DMS114 treated with DMSO at 0.1 percent for 48 hours (cell line): ENCODE results near the gene TOM1L2.

ENCODE experiments used
- DNase-seq: peaks from one replicate; lab custom pipeline; 2025; ENCODE audit not compliant: unreplicated experiment; lab: John Stamatoyannopoulos, UW

Gene TOM1L2

GRCh38 chr17:17877529-17878358 lies 94.5 kb downstream of the TOM1L2 start:
- DNase-seq = no peak

- no peak for DNase-seq
Measured at GRCh38 chr17:17876959-17877528, 95.2 kb downstream of the TOM1L2 start.

- no peak for DNase-seq
Measured at GRCh38 chr17:17874478-17874877, 97.7 kb downstream of the TOM1L2 start.

- DNase-seq = no peak
Measured at GRCh38 chr17:17873450-17873991, 98.7 kb downstream of the TOM1L2 start.

GRCh38 chr17:17872547-17873345 lies 99.5 kb downstream of the TOM1L2 start:
- DNase-seq = no peak

- no peak for DNase-seq
Measured at GRCh38 chr17:17871913-17872312, 100.3 kb downstream of the TOM1L2 start.

GRCh38 chr17:17870247-17870646 lies 102.0 kb downstream of the TOM1L2 start:
- no peak for DNase-seq

GRCh38 chr17:17868641-17869522 lies 103.3 kb downstream of the TOM1L2 start:
- DNase-seq = no peak

- no peak for DNase-seq
Measured at GRCh38 chr17:17866897-17867296, 105.3 kb downstream of the TOM1L2 start.

- DNase-seq = no peak
Measured at GRCh38 chr17:17866425-17866824, 105.8 kb downstream of the TOM1L2 start.

GRCh38 chr17:17865035-17865434 lies 107.2 kb downstream of the TOM1L2 start:
- no peak for DNase-seq

GRCh38 chr17:17860766-17861107 lies 111.5 kb downstream of the TOM1L2 start:
- DNase-seq = no peak

- no peak for DNase-seq
Measured at GRCh38 chr17:17859909-17860765, 112.1 kb downstream of the TOM1L2 start.

GRCh38 chr17:17857496-17857895 lies 114.7 kb downstream of the TOM1L2 start:
- DNase-seq = no peak

- DNase-seq = no peak
Measured at GRCh38 chr17:17856386-17856785, 115.8 kb downstream of the TOM1L2 start.

GRCh38 chr17:17855976-17856375 lies 116.2 kb downstream of the TOM1L2 start:
- DNase-seq = no peak

GRCh38 chr17:17853811-17854447 lies 118.3 kb downstream of the TOM1L2 start:
- no peak for DNase-seq

- DNase-seq = no peak
Measured at GRCh38 chr17:17852930-17853329, 119.3 kb downstream of the TOM1L2 start.
